Activated naive CD4-positive, alpha-beta T cell treated with Interleukin-2 at 50 U/mL for 16 hours (primary cell): ENCODE data around the gene DENND1B.
"Not testable (repeated sequence)": the region's sequence is repeated elsewhere in the genome, so short reads cannot be mapped to it uniquely, and the experiment has no call there.

Experiments
- DNase-seq: peaks from one replicate; pipeline ENCODE4 v3.0.0-alpha.2; 2020

Gene DENND1B

GRCh38 chr1:197619008-197619640 is 156.2 kb downstream of the DENND1B start:
- DNase-seq: no peak

- DNase-seq: no peak
Measured at GRCh38 chr1:197618061-197618460, 157.2 kb downstream of the DENND1B start.

- no peak for DNase-seq
Measured at GRCh38 chr1:197615693-197616011, 159.6 kb downstream of the DENND1B start.

- DNase-seq: peak; percentile 15
Measured at GRCh38 chr1:197614916-197615692, 160.2 kb downstream of the DENND1B start.

- DNase-seq: no peak
Measured at GRCh38 chr1:197606168-197606845, 169.0 kb downstream of the DENND1B start.

GRCh38 chr1:197604302-197604701 is 171.0 kb downstream of the DENND1B start:
- DNase-seq: no peak

GRCh38 chr1:197600751-197601150 is 174.5 kb downstream of the DENND1B start:
- no peak for DNase-seq

GRCh38 chr1:197599789-197600188 is 175.5 kb downstream of the DENND1B start:
- DNase-seq: no peak

- no peak for DNase-seq
Measured at GRCh38 chr1:197598935-197599334, 176.3 kb downstream of the DENND1B start.

GRCh38 chr1:197595304-197595904 is 179.9 kb downstream of the DENND1B start:
- no peak for DNase-seq

- DNase-seq: no peak
Measured at GRCh38 chr1:197590687-197591086, 184.6 kb downstream of the DENND1B start.

GRCh38 chr1:197585809-197586208 is 189.5 kb downstream of the DENND1B start:
- DNase-seq: no peak

- DNase-seq: no peak
Measured at GRCh38 chr1:197577580-197577979, 197.7 kb downstream of the DENND1B start.

- not testable (repeated sequence) for DNase-seq
Measured at GRCh38 chr1:197575531-197575930, 199.7 kb downstream of the DENND1B start.

- DNase-seq: no peak
Measured at GRCh38 chr1:197572169-197572568, 203.1 kb downstream of the DENND1B start.

- DNase-seq: no peak
Measured at GRCh38 chr1:197567442-197567841, 207.8 kb downstream of the DENND1B start.

GRCh38 chr1:197561041-197561440 is 214.2 kb downstream of the DENND1B start:
- DNase-seq: no peak

- DNase-seq: no peak
Measured at GRCh38 chr1:197559655-197560054, 215.6 kb downstream of the DENND1B start.

- no peak for DNase-seq
Measured at GRCh38 chr1:197559244-197559643, 216.0 kb downstream of the DENND1B start.

- no peak for DNase-seq
Measured at GRCh38 chr1:197557302-197557701, 218.0 kb downstream of the DENND1B start.

- DNase-seq: no peak
Measured at GRCh38 chr1:197553281-197553680, 222.0 kb downstream of the DENND1B start.

- no peak for DNase-seq
Measured at GRCh38 chr1:197546989-197547388, 228.3 kb downstream of the DENND1B start.

GRCh38 chr1:197544553-197544952 is 230.7 kb downstream of the DENND1B start:
- DNase-seq: no peak

- DNase-seq: no peak
Measured at GRCh38 chr1:197544130-197544529, 231.2 kb downstream of the DENND1B start.
